SK-N-SH treated with all-trans-retinoic acid at 6 μM for 48 hours (cell line): ENCODE measurements around the gene TFPI.
"Not testable (repeated sequence)": the region's sequence is repeated elsewhere in the genome, so short reads cannot be mapped to it uniquely, and the experiment has no call there.

ENCODE experiments used
- ATAC-seq: fragments of 200-7000 bp; cut with Tn5 transposase; 3 replicates; pipeline ENCODE4 v1.9.1; 2020; ENCODE audit warnings: mild to moderate bottlenecking, moderate library complexity
- BACH2 ChIP-seq: fragments of 250-450 bp; sonication (Bioruptor Pico); IDR thresholded peaks from 2 replicates; pipeline ENCODE4 v1.9.0; 2021; ENCODE audit warnings: mild to moderate bottlenecking, borderline replicate concordance
- CSDC2 ChIP-seq: fragments of 250-450 bp; sonication (Bioruptor Pico); IDR thresholded peaks from 2 replicates; pipeline ENCODE4 v1.5.0; 2020; ENCODE audit warnings: mild to moderate bottlenecking, moderate library complexity
- CSRNP3 ChIP-seq: fragments of 250-450 bp; sonication (Bioruptor Pico); IDR thresholded peaks from 2 replicates; pipeline ENCODE4 v1.5.1; 2021; ENCODE audit warnings: mild to moderate bottlenecking, moderate library complexity
- ESRRG ChIP-seq: fragments of 250-450 bp; sonication (Bioruptor Pico); IDR thresholded peaks from 2 replicates; pipeline ENCODE4 v1.6.1; 2021; ENCODE audit warnings: mild to moderate bottlenecking
- ISL1 ChIP-seq: fragments of 250-450 bp; sonication (Bioruptor Pico); IDR thresholded peaks from 2 replicates; pipeline ENCODE4 v2.1.2; 2022; ENCODE audit warnings: mild to moderate bottlenecking, moderate library complexity
- OSR1 ChIP-seq: fragments of 250-450 bp; sonication (Bioruptor Pico); IDR thresholded peaks from 2 replicates; pipeline ENCODE4 v1.8.0; 2022; ENCODE audit warnings: moderate library complexity, mild to moderate bottlenecking, inconsistent platforms
- PPARA ChIP-seq: fragments of 250-450 bp; sonication (Bioruptor Pico); IDR thresholded peaks from 2 replicates; pipeline ENCODE4 v1.5.0; 2020; ENCODE audit warnings: mild to moderate bottlenecking, borderline replicate concordance
- RARB ChIP-seq: fragments of 250-450 bp; sonication (Bioruptor Pico); IDR thresholded peaks from 2 replicates; pipeline ENCODE4 v1.8.0; 2021; ENCODE audit warnings: mild to moderate bottlenecking, moderate library complexity
- SNAI2 ChIP-seq: fragments of 250-450 bp; sonication (Bioruptor Pico); IDR thresholded peaks from 2 replicates; pipeline ENCODE4 v1.5.0; 2020; ENCODE audit warnings: mild to moderate bottlenecking, moderate library complexity
- TSHZ2 ChIP-seq: fragments of 250-450 bp; sonication (Bioruptor Pico); IDR thresholded peaks from 2 replicates; pipeline ENCODE4 v1.5.0; 2020; ENCODE audit warnings: mild to moderate bottlenecking, moderate library complexity
- ZC3H10 ChIP-seq: fragments of 250-450 bp; sonication (Bioruptor Pico); IDR thresholded peaks from 2 replicates; pipeline ENCODE4 v1.5.1; 2021; ENCODE audit warnings: mild to moderate bottlenecking, moderate library complexity
- ZFP3 ChIP-seq: fragments of 250-450 bp; sonication (Bioruptor Pico); IDR thresholded peaks from 2 replicates; pipeline ENCODE4 v1.5.0; 2020; ENCODE audit warnings: mild to moderate bottlenecking, moderate library complexity
- ZFP30 ChIP-seq: fragments of 450-650 bp; formaldehyde crosslinking; IDR thresholded peaks from 2 replicates; pipeline ENCODE4 v1.5.0; 2022; ENCODE audit warnings: mild to moderate bottlenecking, moderate library complexity
- ZNF565 ChIP-seq: fragments of 450-650 bp; formaldehyde crosslinking; conservative IDR thresholded peaks from 2 replicates; pipeline ENCODE4 v1.5.0; 2020; ENCODE audit warnings: low read depth, mild to moderate bottlenecking, moderate library complexity
- ZNF70 ChIP-seq: fragments of 450-650 bp; formaldehyde crosslinking; IDR thresholded peaks from 2 replicates; pipeline ENCODE4 v1.5.0; 2020; ENCODE audit warnings: mild to moderate bottlenecking, moderate library complexity
- ZNF8 ChIP-seq: fragments of 450-650 bp; formaldehyde crosslinking; IDR thresholded peaks from 2 replicates; pipeline ENCODE4 v1.5.0; 2020; ENCODE audit warnings: mild to moderate bottlenecking, moderate library complexity

Gene TFPI

GRCh38 chr2:187519419-187520120 is 34.7 kb downstream of the TFPI start:
- TF ChIP-seq TSHZ2 (CRISPR knock-in tag) (no peak), ZFP3 (CRISPR knock-in tag) (no peak), PPARA (no peak), ISL1 (CRISPR knock-in tag) (no peak), SNAI2 (CRISPR knock-in tag) (no peak), ZNF8 (no peak), CSRNP3 (CRISPR knock-in tag) (no peak), ESRRG (CRISPR knock-in tag) (no peak), RARB (CRISPR knock-in tag) (no peak)
- no peak for ATAC-seq

GRCh38 chr2:187517750-187518361 is 36.4 kb downstream of the TFPI start:
- ATAC-seq, result not testable (repeated sequence)

- not testable (repeated sequence) for ATAC-seq
Observed at GRCh38 chr2:187516630-187517510, 37.4 kb downstream of the TFPI start.

GRCh38 chr2:187514930-187515329 is 39.3 kb downstream of the TFPI start:
- ATAC-seq, result no peak

GRCh38 chr2:187514235-187514829 is 39.9 kb downstream of the TFPI start:
- not testable (repeated sequence) for ATAC-seq

More at GRCh38 chr2:187514930-187515329, 39.3 kb downstream of the TFPI start:
- TF ChIP-seq BACH2 (CRISPR knock-in tag) (no peak), OSR1 (no peak), ZFP30 (CRISPR knock-in tag) (no peak), PPARA (no peak), ZNF8 (no peak), ZNF565 (no peak), RARB (CRISPR knock-in tag) (no peak), ZNF70 (CRISPR knock-in tag) (no peak), CSDC2 (CRISPR knock-in tag) (no peak), CSRNP3 (CRISPR knock-in tag) (no peak), ZC3H10 (CRISPR knock-in tag) (no peak)

- not testable (repeated sequence) for ATAC-seq
Observed at GRCh38 chr2:187513460-187514234, 40.6 kb downstream of the TFPI start.
